HG03571 (cell line): Measurements from ENCODE around the gene EPB41L4B.

Experiments used
- ATAC-seq: cut with Tn5 transposase; IDR thresholded peaks from one replicate; pipeline ENCODE4 v1.9.1; 2021; ENCODE audit not compliant: unreplicated experiment

The EPB41L4B gene

DNA sequence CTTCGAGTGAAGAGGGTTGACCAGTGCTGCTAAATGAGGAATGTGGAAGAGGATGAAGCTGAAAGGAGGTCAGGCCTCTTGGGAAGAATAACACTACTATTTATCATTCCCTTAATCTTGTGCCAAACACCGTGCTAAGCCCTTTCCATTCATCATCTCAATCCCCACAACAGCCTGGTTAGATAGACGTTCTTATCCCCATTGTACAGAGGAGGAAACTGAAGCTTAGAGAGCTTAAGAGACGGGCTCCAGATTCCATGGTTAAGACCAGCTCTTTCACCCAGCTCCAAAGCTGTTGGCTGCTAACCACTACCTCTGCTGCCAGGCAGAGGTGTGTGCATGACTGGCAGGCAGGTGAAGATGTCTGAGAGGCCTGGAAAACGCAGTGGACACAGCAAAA is 868 bp upstream of the EPB41L4B start:
- ATAC-seq, result no peak

DNA sequence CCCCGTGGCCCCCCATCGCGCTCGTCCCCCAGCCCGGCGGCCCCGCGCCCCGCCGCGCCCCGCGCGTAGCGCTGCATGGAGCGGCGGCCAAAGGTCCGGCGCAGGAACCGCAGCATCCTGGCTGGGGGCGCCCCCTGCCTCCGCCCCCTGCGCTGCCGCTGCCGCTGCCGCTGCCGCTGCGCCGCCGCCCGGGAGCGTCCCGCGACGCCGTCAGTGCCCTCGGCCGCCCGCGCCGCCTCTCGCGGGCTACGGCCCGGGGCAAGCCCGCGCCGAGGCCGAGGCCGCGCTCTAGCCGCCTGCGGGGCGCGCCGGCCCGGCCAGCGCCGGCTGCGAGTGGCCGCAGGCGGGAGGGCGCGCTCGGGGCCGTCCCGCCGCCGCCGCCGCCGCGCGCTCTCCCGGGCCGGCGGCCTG is 523 bp downstream of the EPB41L4B start:
- peak; percentile 17 for ATAC-seq

DNA sequence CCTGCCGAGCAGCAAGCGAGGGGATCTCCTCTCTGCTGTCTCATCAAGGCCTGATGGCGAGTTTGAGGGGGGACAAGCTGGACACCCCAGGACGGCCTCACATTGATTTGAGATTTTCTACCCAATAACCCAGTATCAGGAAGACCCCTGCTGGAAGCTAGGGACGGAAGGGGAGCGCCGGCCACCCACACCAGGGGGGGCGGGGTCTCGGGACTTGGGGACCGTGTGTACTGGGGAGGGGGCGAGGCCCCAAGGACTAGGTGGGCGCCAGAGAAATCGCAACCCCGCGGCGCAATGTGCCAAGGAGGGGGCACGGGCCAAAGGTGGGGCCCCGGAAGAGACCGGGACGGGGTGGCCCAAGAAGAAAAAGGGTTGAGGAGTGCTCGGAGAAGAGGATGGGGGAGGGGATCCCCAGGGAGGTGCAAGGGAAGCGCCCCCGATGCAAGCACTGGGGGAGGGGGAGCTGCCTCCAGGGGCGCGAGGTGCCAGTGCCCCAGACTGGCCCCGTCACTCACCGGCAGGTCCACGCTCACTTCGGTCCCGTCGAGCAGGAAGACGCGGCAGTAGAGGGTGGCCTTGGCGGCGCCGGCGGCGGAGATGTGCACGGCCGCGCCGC is 1.1 kb downstream of the EPB41L4B start:
- no peak for ATAC-seq

DNA sequence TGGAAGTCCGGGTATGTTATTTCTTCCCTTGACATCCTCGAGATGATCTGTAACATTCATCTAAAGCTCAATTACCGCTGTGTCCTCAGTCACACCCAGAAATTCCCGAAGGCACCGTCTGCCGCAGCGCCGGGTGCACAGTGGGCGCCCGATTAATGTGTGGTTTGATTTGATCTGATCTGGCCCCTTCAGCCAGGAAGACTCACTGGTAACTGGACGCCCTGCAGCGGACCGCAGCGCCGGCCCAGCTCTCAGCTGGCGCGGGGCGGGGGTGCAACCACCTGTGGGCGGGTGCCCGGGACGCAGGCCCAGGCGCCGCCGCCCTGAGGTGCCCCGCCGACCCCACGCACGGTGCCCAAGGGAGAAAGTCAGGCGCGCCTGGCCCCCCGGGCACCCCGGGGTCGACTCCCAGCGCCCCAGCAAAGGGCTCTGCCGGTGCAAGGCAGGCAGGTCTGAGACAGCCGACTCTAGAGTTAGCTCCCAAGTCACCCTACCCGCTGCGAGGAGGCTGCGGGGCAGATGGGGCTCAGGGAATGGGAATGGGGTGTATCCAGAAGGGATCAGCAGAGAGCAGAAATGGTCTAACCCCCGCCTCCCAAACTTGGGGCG is 1.7 kb downstream of the EPB41L4B start:
- no peak for ATAC-seq

DNA sequence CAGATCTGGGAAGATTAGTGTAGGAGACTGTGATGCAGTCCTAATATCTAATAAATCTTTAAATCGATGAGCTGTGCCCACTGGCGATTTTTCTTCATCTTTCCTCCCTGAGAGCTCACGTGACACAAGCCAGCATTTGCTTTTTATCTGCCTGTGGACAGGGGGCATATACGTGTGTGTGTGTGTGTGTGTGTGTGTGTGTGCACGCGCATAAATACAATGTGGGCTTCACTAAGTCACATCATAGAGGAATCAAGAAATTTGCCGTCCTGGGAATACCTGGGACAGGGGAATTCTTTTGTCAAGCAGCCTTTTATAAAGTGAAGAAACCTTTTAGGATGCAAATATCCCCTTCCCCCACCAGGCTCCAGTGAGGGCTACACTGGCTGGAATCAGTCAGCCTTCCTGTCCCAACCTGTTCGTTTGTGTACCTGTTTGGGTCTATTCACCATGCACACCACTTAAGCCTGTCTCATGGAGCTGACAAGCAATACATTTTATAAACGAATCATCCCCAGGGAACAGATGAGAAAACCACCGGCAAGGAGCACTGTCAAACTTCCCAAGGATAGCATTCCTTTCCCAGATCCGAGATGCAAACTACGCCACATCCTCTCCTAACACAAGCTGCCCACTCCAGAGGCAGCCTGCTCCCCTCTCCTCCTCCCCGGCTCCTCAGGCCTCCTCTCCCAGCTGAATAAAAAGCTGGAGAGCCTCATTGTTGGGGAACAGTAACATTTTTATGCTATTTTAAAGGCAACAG is 2.7 kb downstream of the EPB41L4B start:
- no peak for ATAC-seq

DNA sequence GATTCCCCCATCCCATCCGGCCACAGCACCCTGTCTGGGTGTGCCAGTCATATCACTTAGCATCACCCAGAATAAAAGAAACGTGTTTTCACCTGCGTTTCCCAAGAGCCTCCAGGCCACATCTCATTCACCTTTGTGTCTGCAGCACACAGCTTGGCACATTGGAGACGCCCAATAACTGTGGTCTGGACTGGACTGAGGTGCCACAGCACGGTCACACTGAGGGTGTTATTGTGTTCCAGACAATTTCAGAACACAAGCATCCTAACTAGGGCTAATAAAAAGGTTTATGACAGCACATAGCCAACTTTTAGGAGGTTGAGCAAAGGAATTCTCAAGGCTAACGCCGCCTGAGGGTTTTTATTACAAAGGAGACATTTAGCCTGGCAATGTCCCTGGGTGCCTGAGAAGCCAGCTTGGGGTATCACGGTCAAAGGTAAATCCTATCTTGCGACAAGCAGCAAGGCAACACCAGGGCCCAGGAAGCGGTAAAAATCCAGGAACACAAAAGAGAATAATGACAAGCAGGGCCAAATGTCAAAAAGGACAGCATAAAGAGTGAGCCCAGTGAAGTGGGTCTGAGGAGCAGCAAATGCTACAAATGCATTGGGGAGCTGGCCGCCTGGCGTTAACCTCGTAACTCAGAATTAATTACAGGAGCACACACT is 3.4 kb downstream of the EPB41L4B start:
- no peak for ATAC-seq

DNA sequence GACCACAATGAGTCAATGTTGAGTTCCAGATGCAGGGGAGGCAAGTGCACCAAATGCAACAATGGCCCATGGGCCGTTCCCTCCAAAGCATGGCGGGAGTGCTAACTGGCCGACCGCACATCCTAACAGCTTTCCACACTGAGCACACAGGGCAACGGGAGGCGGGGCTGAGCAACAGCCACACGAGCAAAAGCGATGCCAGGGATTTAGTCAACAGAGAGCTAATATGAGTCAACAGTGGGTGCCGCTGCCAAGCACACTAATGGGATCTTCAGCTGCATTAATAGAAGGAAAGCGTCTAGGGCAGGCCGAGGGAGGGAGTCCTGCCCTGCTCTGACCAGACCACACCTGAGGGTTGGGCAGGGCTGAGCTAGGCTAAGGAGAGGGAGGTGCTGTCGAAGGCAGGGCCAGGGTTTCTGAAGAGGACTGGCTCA is 4.6 kb downstream of the EPB41L4B start:
- no peak for ATAC-seq

DNA sequence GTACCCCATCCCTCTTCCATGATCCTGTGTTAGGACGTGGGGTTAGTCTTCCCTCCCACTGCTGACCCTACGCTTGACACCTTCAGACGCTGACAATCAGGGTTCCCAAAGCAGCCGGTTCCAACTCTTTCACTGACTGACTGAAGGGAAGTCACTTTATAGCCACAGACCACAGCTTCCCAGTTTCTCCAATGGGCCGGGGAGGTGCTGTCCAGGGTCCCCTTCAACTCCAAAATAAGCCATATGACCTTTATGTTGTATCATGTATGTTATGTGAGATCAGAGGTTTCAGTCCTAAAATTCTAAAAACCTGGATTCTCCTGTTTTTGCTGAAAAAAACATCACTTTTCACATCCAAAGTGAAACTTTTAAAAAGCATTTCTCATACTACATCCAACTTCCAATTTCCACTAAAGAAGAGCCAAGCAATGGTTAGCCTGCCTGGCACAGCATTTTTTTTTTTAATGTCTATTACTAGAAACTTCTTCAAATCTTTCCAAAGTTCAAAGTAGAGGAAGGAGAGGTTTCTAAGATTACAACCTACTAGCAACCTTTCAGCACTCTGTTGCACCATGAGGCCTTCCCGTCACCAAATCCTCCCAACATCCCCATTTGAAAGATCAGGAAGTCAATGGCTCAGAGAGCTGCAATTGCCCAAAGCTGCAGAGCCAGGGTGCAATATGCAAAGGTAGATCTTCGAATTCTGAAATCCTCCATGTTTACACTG is 5.2 kb downstream of the EPB41L4B start:
- no peak for ATAC-seq

DNA sequence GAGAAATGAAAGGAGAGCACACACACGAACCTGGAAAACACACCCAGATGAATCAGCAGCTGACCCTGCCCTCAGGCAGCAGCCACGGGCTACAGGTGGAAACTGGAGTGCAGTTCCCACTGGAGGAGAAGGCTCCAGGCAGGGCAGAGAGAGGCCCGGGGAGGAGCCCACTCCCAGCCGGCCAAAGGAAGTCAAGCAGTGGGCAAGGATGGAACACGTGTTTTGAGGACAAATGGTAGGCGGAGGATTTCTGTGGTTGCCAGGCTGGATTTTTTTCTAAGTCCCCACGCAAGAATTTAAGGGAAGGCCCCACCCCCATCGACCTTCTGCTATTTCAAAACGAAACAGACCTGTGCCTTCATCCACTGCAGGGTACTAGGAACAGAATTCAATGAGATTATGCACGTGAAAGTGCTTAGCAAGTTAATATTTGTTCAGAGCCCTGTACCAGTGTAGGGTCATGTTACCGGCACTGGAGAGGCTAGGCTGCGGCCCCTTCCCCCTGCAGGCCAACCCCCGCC is 6.8 kb downstream of the EPB41L4B start:
- ATAC-seq, result no peak

DNA sequence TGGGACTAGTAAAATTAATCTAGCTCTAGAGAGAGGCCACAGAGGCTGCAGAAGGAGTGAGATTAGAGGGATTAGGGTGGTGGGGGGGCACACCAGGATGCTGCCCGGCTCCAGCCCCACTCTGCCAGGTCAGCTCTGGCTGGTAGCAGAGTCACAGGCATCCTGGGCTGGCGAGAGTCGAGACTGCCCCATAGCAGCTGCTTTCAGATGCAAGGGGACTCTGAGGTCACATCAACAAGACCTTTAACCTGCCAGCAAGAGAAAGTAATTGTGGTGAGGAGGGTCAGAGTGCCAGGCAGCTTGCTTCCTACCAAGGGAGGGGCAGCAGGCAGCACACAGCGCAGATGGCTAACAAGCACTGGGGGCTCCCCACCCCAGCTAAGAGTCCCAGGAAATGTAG is 7.5 kb downstream of the EPB41L4B start:
- ATAC-seq, result no peak

DNA sequence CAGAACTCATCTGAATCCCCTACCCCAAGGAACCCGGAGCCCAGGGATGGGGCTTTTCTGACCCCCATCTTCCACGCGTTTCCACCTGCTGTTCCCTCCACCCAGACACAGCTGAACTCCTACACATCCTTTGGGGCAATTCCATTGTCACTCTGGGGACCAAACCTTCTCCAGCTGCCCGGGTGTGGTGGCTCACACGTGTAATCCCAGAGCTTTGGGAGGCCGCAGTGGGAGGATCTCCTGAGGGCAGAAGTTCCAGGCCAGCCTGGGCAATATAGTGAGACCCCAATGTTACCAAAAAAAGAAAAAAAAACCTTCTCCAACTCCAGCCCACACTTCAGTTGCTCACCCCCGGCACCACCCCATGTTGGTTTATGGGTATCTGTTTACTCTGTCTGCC is 8.1 kb downstream of the EPB41L4B start:
- no peak for ATAC-seq

DNA sequence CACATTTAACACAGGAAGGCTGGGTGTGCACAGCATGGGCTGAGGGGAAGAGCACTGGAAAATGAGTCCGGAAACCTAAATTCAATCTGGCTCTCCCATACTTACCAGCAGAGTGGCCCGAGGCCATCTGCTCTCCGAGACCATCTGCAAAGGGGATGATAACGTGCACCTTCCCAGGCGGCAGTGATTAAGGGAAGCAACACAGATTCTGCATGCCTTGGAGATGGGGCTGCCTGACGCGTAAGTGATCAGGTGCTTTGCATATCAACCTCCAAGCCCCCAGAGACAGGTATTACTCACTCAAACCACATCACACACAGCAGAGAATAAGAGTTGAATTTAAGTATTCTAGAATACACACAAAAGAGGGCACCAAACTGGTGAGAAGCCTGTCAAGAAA is 9.1 kb downstream of the EPB41L4B start:
- no peak for ATAC-seq

DNA sequence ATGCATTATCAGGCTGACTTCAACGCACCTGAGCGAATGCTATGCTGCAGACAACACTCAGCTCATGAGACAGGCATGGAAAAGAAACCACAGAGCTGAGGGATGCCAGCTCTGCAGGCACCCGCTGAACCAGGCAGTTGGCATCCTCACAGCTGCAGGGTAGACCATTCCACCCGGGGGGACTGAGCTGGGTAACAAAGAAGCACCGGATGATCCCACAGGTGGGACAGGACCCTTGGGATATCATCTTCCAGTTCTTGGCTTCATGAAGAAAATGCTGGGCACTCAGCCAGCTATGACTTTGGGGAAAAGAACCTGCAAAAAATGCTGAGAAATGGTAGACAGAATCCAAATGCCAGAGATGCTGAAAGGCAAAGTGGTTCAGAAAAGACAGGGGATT is 9.6 kb downstream of the EPB41L4B start:
- ATAC-seq, result no peak

DNA sequence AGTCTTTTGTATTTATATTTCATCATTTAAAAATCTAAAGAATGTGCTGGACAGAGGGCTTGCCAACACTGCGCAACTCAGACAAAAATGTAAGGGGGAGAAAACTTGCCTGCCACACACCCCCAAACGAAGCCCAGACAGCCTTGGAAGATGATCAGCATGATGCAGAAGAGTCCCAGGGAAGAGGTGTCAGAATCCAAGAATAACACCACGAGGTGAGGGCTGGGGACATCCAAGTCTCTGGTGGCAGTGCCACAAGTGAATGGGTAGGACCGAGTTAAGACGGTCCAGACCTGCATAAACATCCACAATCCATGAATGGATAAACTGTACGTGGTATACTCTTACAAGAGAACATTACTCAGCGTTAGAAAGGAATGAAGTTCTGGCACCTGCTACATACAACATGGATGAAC is 10.4 kb downstream of the EPB41L4B start:
- ATAC-seq, result no peak

DNA sequence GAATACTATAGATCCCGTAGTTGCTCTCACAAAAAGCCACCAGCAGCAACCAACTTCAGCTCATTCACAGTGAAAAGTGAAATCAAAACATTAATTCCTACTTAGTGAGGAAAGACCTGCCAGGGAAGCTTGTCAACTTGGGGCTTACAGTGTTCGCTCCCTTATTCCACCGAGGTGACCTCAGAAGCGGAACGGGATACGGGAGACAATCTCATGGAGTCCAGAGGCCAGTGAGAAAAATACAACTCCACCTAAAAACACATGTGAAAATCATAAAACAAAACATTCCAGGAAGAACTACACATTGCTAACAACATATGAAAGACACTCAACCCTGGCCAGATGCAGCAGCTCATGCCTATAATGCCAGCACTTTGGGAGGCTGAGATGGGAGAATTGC is 11.6 kb downstream of the EPB41L4B start:
- ATAC-seq, result no peak

DNA sequence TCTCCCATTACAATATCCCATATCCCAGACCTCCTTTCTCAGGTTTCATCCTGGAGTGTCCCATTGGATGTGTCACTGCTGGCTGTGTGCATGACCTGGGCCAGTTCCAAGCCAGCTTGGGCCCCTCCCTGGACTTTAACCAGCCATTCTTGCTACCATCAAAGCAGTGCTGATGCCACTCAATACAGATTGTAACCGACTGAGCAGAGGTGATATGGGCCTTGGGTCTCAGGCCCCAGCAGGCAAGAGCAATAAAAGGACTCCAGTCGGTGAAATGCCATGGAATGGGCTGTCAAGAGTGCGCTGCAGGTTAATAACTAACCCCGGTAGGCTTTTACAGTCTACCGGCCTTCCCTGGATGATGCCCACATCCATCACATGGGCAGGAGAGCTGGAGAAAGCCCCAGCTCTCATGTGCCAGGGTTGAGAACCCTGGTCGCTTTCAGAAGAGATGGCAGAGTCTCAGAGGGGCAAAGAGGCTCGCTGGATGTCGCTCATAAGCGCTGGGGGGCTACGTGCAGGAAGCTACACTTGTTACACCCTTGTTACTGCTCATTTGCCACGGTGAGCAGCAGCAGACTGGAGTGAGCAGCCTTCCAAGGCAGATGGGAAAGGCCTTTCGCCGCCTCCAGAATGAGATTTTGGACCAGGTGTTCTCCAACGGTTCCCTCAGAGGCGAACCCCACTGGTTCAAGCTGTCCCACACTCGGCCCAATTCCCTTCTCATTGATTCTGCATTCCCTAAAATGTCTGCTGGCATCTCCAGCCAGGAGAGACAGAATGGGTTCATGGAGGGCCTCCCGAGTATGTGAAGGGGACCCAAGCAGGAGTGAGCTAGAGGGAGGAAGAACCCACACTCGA is 13.2 kb downstream of the EPB41L4B start:
- ATAC-seq, result no peak

DNA sequence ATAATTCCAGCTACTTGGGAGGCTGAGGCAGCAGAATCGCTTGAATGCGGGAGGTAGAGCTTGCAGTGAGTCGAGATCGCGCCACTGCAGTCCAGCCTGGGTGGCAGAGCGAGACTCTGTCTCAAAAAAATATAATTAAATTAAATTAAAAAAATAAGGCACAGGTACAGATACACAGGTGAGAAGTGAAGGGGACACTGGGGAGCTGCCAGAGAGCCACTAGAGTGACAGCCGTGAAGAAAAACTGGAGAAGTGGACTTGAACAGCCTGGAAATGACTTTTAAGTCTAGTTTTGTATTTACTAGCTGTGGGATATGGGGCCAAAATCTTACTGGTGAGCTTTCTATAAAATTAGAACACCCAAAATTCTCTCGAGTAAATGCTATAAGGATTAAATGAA is 15.1 kb downstream of the EPB41L4B start:
- ATAC-seq, result no peak

DNA sequence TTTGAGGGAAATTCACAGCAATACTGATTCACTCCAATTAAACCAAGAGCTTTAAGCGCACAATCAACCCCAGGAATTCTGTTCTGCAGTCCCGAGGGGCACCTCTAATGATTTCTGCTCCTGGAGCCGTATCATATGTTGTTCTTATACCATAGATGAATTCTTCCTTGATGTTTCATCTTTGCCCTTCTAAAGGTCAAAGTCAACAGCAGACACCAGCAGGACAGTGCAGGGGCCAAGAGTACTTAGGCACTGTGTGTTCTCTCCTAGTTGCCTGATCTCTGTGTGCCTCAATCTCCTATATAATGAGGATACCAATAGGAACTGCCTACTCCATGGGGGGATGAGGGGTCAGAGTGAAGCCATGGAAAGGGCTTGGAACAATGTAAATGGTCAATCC is 16.5 kb downstream of the EPB41L4B start:
- ATAC-seq, result no peak

DNA sequence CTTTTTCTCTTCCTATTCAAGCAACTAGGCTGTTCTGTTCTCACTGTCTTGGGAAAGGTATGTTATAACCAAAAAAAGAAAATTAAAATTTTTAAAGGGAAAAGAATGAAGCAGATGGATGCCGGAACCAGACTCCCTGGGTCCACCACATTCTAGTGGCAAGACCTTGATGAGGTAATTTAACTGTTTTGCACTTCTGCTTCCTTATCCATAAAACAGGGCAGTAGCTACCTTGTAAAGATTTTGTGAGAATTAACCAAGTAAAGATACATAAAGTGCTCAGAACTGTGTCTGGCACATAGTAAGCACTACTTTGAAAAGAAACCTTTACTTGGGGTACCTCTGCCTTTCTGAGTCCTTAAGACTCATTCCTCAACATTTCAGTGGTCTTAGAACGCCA is 17.0 kb downstream of the EPB41L4B start:
- no peak for ATAC-seq

DNA sequence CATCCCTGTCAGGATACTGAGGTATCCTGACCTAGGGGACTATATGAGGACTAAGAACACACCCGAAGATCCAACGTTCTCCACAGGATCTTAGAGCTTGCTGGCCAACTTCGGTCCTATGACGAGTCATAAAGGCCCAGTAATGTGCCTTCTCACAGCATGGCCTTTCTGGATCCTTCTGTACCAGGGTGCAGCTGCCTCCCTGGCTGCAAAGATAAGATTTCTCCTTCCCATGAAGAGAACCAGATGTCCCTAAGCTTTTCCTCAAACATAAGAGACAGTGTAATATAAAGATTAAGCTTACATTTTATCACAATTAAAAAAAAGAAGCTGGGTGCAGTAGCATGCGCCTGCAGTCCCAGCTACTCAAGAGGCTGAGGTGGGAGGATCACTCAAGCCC is 18.3 kb downstream of the EPB41L4B start:
- no peak for ATAC-seq
